Measurements from ENCODE around the gene NPC1.
"Not testable (repeated sequence)": the region's sequence is repeated elsewhere in the genome, so short reads cannot be mapped to it uniquely, and the experiment has no call there.

Gene NPC1

DNA sequence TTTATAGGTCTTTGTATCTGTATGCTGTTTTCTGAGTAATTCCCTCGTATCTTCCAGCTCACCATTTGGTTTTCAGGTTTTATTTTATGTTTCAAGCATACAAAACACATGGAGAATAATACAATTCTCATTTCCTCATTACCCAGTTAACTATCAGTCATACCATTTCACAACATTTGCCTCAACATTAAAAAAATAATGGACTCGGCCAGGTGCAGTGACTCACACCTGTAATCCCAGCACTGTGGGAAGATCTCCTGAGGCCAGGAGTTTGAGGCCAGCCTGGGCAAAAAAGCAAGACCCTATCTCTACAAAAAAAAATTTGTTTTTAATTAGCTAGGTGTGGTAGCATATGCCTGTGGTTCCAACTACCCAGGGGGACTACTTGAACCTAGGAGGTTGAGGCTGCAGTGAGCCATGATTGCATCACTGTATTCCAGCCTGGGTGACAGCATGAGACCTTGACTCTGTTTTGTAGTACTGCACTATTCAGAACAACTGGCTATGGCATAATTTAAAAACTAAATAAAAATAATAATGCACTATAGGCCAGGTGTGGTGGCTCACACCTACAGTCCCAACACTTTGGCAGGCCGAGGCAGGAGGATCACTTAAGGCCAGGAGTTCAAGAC is 20.3 kb downstream of the NPC1 start:
- Histone ChIP-seq H3K4me3 (ENCODE audit: low read depth, low read length) (no peak overlapping the region), H2AFZ (no peak overlapping the region), H3K9ac (no peak overlapping the region), H3K27me3 (ENCODE audit: control insufficient read depth, insufficient read depth, low read length) (no peaks in the 10 kb centered on the region), H3K4me2 (ENCODE audit: low read length) (no peak overlapping the region), H3K9me3 (ENCODE audit: control insufficient read depth, low read length) (no peaks in the 10 kb centered on the region), H3K36me3 (ENCODE audit: control insufficient read depth, insufficient read depth, low read length) (no peaks in the 10 kb centered on the region), H3K4me1 (no peaks in the 10 kb centered on the region), H3K27ac (no peak overlapping the region), H3K79me2 (peaks cover 13% of the 10 kb centered on the region)
- TF ChIP-seq, protein P1, sequence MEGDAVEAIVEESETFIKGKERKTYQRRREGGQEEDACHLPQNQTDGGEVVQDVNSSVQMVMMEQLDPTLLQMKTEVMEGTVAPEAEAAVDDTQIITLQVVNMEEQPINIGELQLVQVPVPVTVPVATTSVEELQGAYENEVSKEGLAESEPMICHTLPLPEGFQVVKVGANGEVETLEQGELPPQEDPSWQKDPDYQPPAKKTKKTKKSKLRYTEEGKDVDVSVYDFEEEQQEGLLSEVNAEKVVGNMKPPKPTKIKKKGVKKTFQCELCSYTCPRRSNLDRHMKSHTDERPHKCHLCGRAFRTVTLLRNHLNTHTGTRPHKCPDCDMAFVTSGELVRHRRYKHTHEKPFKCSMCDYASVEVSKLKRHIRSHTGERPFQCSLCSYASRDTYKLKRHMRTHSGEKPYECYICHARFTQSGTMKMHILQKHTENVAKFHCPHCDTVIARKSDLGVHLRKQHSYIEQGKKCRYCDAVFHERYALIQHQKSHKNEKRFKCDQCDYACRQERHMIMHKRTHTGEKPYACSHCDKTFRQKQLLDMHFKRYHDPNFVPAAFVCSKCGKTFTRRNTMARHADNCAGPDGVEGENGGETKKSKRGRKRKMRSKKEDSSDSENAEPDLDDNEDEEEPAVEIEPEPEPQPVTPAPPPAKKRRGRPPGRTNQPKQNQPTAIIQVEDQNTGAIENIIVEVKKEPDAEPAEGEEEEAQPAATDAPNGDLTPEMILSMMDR (IDR thresholded peaks at IDR 0.05), result no peak

DNA sequence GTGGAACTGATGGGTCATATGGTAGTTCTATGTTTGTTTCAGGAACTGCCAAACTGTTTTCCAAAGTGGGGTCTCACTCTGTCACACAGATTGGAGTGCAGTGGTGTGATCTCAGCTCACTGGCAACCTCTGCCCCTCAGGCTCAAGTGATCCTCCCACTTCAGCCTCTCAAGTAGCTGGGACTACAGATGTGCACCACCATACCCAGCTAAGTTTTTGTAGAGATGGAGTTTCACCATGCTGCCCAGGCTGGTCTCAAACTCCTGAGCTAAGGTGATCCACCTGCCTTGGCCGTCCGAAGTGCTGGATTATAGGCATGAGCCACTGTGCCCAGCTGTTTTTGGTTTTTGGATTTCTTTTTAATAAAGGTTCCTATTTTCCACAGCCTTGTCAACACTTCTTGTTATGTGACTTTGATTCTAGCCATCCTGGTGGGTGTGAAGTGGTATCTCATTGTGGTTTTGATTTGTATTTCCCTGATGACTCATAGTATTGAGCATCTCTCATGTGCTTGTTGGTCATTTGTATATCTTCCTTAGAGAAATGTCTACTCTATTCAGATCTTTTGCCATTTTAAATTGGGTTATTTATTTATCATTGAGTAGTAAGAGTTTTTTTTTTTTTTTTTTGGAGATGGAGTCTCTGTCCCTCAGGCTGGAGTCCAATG is 22.8 kb downstream of the NPC1 start:
- Histone ChIP-seq H3K4me1 (no peaks in the 10 kb centered on the region), H3K4me3 (ENCODE audit: low read depth, low read length) (no peak overlapping the region), H3K27me3 (ENCODE audit: control insufficient read depth, insufficient read depth, low read length) (no peaks in the 10 kb centered on the region), H3K9me3 (ENCODE audit: control insufficient read depth, low read length) (no peaks in the 10 kb centered on the region), H3K9ac (no peak overlapping the region), H2AFZ (no peak overlapping the region), H3K36me3 (ENCODE audit: control insufficient read depth, insufficient read depth, low read length) (no peaks in the 10 kb centered on the region), H3K79me2 (peaks cover 17% of the 10 kb centered on the region), H3K4me2 (ENCODE audit: low read length) (no peak overlapping the region), H3K27ac (no peak overlapping the region)
- TF ChIP-seq, protein P1 (IDR thresholded peaks at IDR 0.05), result no peak

DNA sequence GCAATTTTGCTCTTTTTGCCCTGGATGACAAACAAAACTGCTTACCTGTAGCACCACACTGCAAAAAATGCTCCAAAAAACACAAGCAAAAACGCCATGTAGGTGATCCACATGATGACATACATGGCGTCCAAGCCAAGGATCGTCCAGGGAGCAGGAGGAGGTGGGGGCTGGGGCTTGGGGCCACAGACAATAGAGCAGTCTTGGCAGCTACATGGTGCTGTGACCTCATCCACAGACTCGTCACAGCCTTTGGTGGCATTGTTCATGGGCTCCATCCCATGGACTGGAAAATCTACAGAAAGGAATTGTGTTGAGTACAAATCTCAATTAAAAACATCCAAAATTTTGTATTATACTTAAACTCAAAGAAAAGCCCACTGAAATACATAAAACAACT is 26.1 kb downstream of the NPC1 start:
- H3K4me1 ChIP-seq, result no peaks in the 10 kb centered on the region
- H3K4me3 ChIP-seq (ENCODE audit: low read depth, low read length), result no peak overlapping the region
- H3K9me3 ChIP-seq (ENCODE audit: control insufficient read depth, low read length), result no peaks in the 10 kb centered on the region
- no peak overlapping the region for H3K4me2 ChIP-seq (ENCODE audit: low read length)
- H3K27me3 ChIP-seq (ENCODE audit: control insufficient read depth, insufficient read depth, low read length), result no peaks in the 10 kb centered on the region
- no peak overlapping the region for H2AFZ ChIP-seq
- no peak overlapping the region for H3K9ac ChIP-seq
- H3K27ac ChIP-seq, result no peak overlapping the region
- TF ChIP-seq, protein P1 (IDR thresholded peaks at IDR 0.05), result no peak
- H3K36me3 ChIP-seq (ENCODE audit: control insufficient read depth, insufficient read depth, low read length), result no peaks in the 10 kb centered on the region
- peaks cover 37% of the 10 kb centered on the region for H3K79me2 ChIP-seq

DNA sequence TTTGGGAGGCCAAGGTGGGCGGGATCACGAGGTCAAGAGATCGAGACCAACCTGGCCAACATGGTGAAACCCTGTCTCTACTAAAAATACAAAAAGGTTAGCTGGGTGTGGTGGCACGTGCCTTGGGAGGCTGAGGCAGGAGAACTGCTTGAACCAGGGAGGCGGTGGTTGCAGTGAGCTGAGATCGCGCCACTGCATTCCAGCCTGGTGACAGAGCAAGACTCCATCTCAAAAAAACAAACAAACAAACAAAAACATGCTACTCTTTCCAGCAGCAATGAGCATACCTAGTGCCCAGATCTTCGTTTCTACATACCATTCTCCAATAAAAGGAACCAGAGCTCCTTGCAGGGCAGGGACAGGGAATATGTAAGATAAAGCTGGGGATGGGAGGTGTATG is 28.8 kb downstream of the NPC1 start:
- not testable (repeated sequence) for H3K4me2 ChIP-seq (ENCODE audit: low read length); H2AFZ ChIP-seq; H3K9me3 ChIP-seq (ENCODE audit: control insufficient read depth, low read length); H3K36me3 ChIP-seq (ENCODE audit: control insufficient read depth, insufficient read depth, low read length); H3K27me3 ChIP-seq (ENCODE audit: control insufficient read depth, insufficient read depth, low read length); H3K4me3 ChIP-seq (ENCODE audit: low read depth, low read length); H3K27ac ChIP-seq; H3K4me1 ChIP-seq; H3K9ac ChIP-seq
- peaks cover 30% of the 10 kb centered on the region for H3K79me2 ChIP-seq

DNA sequence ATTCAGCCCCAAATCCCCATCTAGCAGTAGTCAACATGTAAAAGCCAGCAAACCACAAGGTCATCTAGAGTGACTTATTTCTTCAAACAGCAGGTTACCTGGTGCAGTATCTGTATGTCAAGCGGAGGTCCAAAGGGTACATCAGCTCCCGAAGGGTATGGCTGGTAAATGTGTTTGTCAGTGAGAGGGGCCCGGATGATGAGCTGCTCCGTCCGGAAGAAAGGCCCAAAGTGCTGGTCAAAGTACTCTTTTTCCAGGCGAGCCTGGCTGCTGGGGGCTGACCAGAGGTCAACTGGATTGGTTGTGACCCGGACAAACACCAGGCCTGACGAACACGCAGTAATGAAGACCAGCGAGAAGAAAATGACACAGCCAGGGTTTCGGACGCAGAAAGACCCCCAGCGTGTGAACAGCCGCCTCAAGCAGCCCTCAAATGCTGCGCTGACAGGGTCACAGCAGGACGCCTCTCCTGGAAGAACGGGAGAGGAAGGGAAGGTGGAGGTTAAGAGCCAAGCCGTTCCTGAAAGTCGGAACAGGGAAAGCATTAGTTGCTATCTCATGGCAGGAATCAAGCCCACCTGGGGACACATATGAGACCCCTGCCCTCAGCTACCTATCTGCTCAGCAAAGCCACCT is 30.0 kb downstream of the NPC1 start:
- H3K36me3 ChIP-seq (ENCODE audit: control insufficient read depth, insufficient read depth, low read length), result no peaks in the 10 kb centered on the region
- H3K4me3 ChIP-seq (ENCODE audit: low read depth, low read length), result no peak overlapping the region
- H3K9me3 ChIP-seq (ENCODE audit: control insufficient read depth, low read length), result no peaks in the 10 kb centered on the region
- TF ChIP-seq, protein P1 (IDR thresholded peaks at IDR 0.05), result no peak
- no peak overlapping the region for H3K9ac ChIP-seq
- H2AFZ ChIP-seq, result no peak overlapping the region
- H3K4me1 ChIP-seq, result no peaks in the 10 kb centered on the region
- peaks cover 29% of the 10 kb centered on the region for H3K79me2 ChIP-seq
- no peak overlapping the region for H3K4me2 ChIP-seq (ENCODE audit: low read length)
- H3K27ac ChIP-seq, result no peak overlapping the region
- no peaks in the 10 kb centered on the region for H3K27me3 ChIP-seq (ENCODE audit: control insufficient read depth, insufficient read depth, low read length)
